ENCODE results near the gene PAEP.

DNA sequence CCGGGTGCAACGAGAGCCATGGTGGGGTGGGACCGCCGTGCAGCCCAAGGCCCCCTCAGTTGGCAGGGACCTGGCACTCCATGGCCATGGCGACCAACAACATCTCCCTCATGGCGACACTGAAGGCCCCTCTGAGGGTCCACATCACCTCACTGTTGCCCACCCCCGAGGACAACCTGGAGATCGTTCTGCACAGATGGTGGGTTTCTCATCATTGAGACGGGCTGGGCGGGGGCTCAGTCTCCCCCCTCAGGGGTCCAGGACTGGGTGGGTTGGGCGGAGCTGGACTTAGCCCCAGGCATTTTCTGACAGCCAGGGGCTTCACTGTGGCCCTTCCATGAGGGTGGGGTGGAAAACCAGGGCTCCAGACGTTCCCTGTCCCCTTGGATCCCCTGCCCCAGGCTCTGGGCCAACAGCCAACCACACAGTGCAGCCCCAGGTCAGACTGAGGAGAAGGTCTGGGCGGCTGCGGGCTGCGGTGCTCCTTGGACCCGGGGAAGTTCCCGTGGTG lies 734 bp downstream of the PAEP start:
- TF ChIP-seq POLR2AphosphoS5 (IDR thresholded peaks at IDR 0.05; ENCODE audit: low read depth, low read length), result no peak
- TF ChIP-seq REST (IDR thresholded peaks at IDR 0.05; ENCODE audit: insufficient read depth in 1 of 2, low read depth in 2 of 2, low read length in 2 of 2), result no peak
- no peak for TF ChIP-seq SIN3A (IDR thresholded peaks at IDR 0.05; ENCODE audit: borderline replicate concordance, insufficient read depth, low read length)
